HG02938 (cell line): ENCODE results near the gene TIMP3.
"Not testable (repeated sequence)": the region's sequence is repeated elsewhere in the genome, so short reads cannot be mapped to it uniquely, and the experiment has no call there.

Source experiments
- ATAC-seq: cut with Tn5 transposase; IDR thresholded peaks from one replicate; pipeline ENCODE4 v1.9.1; 2021; ENCODE audit warnings: mild to moderate bottlenecking, moderate library complexity; ENCODE audit not compliant: unreplicated experiment

TIMP3 gene

GRCh38 chr22:32801537-32802236 lies at the start of gene TIMP3:
Gene TIMP3, plus strand, starts transcription at chr22:32801705. Its CDS starts 297 bp downstream, at chr22:32802002.
- no peak for ATAC-seq

- ATAC-seq: no peak
Observed at GRCh38 chr22:32752326-32752725, 49.2 kb upstream of the TIMP3 start.

GRCh38 chr22:32752816-32753520 lies 48.5 kb upstream of the TIMP3 start:
- ATAC-seq: no peak

GRCh38 chr22:32753591-32753990 lies 47.9 kb upstream of the TIMP3 start:
- ATAC-seq: no peak

GRCh38 chr22:32754413-32755041 lies 47.0 kb upstream of the TIMP3 start:
- no peak for ATAC-seq

GRCh38 chr22:32757086-32757762 lies 44.3 kb upstream of the TIMP3 start:
- ATAC-seq: not testable (repeated sequence)

GRCh38 chr22:32758866-32759385 lies 42.6 kb upstream of the TIMP3 start:
- no peak for ATAC-seq

GRCh38 chr22:32760396-32760795 lies 41.1 kb upstream of the TIMP3 start:
- no peak for ATAC-seq

GRCh38 chr22:32760815-32761214 lies 40.7 kb upstream of the TIMP3 start:
- ATAC-seq: no peak

GRCh38 chr22:32761251-32761903 lies 40.1 kb upstream of the TIMP3 start:
- no peak for ATAC-seq

- no peak for ATAC-seq
Observed at GRCh38 chr22:32764330-32765131, 37.0 kb upstream of the TIMP3 start.

- ATAC-seq: no peak
Observed at GRCh38 chr22:32765132-32765618, 36.3 kb upstream of the TIMP3 start.

- no peak for ATAC-seq
Observed at GRCh38 chr22:32771756-32772155, 29.7 kb upstream of the TIMP3 start.

- ATAC-seq: no peak
Observed at GRCh38 chr22:32775957-32776356, 25.5 kb upstream of the TIMP3 start.

- ATAC-seq: no peak
Observed at GRCh38 chr22:32776397-32776796, 25.1 kb upstream of the TIMP3 start.

GRCh38 chr22:32776802-32777201 lies 24.7 kb upstream of the TIMP3 start:
- no peak for ATAC-seq

GRCh38 chr22:32777987-32778386 lies 23.5 kb upstream of the TIMP3 start:
- no peak for ATAC-seq

- ATAC-seq: no peak
Observed at GRCh38 chr22:32780726-32781310, 20.7 kb upstream of the TIMP3 start.

GRCh38 chr22:32781695-32782094 lies 19.8 kb upstream of the TIMP3 start:
- no peak for ATAC-seq
